ENCODE data around the gene DCHS2.

DNA sequence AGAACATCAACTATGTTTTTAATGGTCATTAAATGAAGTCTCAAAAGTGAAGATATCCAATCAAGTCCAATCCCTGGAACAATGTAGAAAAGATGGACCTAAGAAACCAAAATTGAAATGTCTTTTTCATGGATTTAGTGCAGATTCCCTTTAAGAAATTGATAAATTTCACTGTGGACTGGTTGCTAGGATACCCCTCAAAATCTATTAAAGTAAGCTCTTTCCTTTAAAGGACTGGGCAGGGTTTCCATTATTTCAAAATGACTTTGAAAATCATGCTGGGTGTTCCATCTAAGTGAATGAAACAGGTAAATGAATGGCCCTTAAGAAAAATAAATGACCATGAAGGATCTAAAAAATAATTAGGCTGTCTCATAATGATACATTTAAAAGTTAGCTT, 30.0 kb upstream of the DCHS2 start:
- TF ChIP-seq, protein P1, sequence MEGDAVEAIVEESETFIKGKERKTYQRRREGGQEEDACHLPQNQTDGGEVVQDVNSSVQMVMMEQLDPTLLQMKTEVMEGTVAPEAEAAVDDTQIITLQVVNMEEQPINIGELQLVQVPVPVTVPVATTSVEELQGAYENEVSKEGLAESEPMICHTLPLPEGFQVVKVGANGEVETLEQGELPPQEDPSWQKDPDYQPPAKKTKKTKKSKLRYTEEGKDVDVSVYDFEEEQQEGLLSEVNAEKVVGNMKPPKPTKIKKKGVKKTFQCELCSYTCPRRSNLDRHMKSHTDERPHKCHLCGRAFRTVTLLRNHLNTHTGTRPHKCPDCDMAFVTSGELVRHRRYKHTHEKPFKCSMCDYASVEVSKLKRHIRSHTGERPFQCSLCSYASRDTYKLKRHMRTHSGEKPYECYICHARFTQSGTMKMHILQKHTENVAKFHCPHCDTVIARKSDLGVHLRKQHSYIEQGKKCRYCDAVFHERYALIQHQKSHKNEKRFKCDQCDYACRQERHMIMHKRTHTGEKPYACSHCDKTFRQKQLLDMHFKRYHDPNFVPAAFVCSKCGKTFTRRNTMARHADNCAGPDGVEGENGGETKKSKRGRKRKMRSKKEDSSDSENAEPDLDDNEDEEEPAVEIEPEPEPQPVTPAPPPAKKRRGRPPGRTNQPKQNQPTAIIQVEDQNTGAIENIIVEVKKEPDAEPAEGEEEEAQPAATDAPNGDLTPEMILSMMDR (IDR thresholded peaks at IDR 0.05): no peak
- TF ChIP-seq EP300 (IDR thresholded peaks at IDR 0.05): no peak

All from tibial nerve (tissue), 4 donors.